Thyroid gland (tissue), 4 donors: ENCODE results near the gene QRICH2.

Source experiments
- POLR2A ChIP-seq, 2 donors: fragments of 450-650 bp; IDR thresholded peaks; one replicate each; pipeline ENCODE4 v1.6.1; 2017; ENCODE audit warnings: antibody characterized with exemption in 2 of 2, mild to moderate bottlenecking in 2 of 2, moderate library complexity in 1 of 2
- TF ChIP-seq, protein P1 (sequence below), 6 experiments: fragments of 200-600 bp in 3 of 6; fragments of 450-650 bp in 3 of 6; sonication (generic) in 3 of 6; IDR thresholded peaks; one replicate each; pipeline ENCODE4 v1.5.1; 2016 to 2019; ENCODE audit warnings: antibody characterized with exemption in 6 of 6, mild to moderate bottlenecking in 2 of 6, inconsistent platforms in 1 of 6, moderate library complexity in 1 of 6

DNA sequence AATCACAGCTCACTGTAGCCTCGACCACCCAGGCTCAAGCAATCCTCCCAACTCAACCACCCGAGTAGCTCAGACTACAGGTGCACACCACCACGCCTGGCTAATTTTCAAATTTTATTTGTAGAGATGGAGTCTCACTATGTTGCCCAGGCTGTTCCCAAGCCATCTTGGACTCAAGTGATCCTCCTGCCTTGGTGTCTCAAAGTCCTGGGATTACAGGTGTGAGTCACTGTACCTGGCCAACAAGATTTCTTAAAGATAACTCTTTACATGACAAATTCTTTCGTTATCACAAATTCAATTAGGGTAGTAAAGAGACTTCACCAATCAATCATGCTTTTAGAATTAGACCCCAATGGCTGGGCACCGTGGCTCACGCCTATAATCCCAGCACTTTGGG lies 33.2 kb upstream of the QRICH2 start:
- TF ChIP-seq, protein P1, sequence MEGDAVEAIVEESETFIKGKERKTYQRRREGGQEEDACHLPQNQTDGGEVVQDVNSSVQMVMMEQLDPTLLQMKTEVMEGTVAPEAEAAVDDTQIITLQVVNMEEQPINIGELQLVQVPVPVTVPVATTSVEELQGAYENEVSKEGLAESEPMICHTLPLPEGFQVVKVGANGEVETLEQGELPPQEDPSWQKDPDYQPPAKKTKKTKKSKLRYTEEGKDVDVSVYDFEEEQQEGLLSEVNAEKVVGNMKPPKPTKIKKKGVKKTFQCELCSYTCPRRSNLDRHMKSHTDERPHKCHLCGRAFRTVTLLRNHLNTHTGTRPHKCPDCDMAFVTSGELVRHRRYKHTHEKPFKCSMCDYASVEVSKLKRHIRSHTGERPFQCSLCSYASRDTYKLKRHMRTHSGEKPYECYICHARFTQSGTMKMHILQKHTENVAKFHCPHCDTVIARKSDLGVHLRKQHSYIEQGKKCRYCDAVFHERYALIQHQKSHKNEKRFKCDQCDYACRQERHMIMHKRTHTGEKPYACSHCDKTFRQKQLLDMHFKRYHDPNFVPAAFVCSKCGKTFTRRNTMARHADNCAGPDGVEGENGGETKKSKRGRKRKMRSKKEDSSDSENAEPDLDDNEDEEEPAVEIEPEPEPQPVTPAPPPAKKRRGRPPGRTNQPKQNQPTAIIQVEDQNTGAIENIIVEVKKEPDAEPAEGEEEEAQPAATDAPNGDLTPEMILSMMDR (IDR thresholded peaks at IDR 0.05), result no peak
- no peak for TF ChIP-seq POLR2A (IDR thresholded peaks at IDR 0.05)
